Activated naive CD4-positive, alpha-beta T cell (primary cell): Measurements from ENCODE around the gene FXYD2.
"Not testable (repeated sequence)": the region's sequence is repeated elsewhere in the genome, so short reads cannot be mapped to it uniquely, and the experiment has no call there.

ENCODE experiments used
- DNase-seq, 4 experiments: peaks; one replicate each; lab custom pipeline; 2025; lab: John Stamatoyannopoulos, UW

Gene FXYD2

GRCh38 chr11:117820071-117820470 is 4.5 kb downstream of the FXYD2 start:
- DNase-seq: no peak

GRCh38 chr11:117819096-117820040 is 5.2 kb downstream of the FXYD2 start:
- DNase-seq: no peak

- no peak for DNase-seq
These were observed 6.3 kb downstream of the FXYD2 start for GRCh38 chr11:117818041-117818873.

- DNase-seq: peak; percentile 75 to 83 (median 82)
These were observed 7.0 kb downstream of the FXYD2 start for GRCh38 chr11:117817368-117818040.

- no peak for DNase-seq
These were observed 7.6 kb downstream of the FXYD2 start for GRCh38 chr11:117816846-117817367.

GRCh38 chr11:117816151-117816741 is 8.3 kb downstream of the FXYD2 start:
- DNase-seq: no peak

GRCh38 chr11:117815262-117815803 is 9.2 kb downstream of the FXYD2 start:
- peak in 2 of 4 experiments; percentile 37 to 38 for DNase-seq

GRCh38 chr11:117814766-117815261 is 9.7 kb downstream of the FXYD2 start:
- peak in 3 of 4 experiments; percentile 25 to 77 (median 72) for DNase-seq

- DNase-seq: no peak
These were observed 10.3 kb downstream of the FXYD2 start for GRCh38 chr11:117814204-117814765.

- DNase-seq: not testable (repeated sequence)
These were observed 14.5 kb downstream of the FXYD2 start for GRCh38 chr11:117810056-117810451.

- DNase-seq: peak in 2 of 4 experiments; percentile 18 to 25
These were observed 15.1 kb downstream of the FXYD2 start for GRCh38 chr11:117809236-117810055.

- DNase-seq: no peak
These were observed 15.8 kb downstream of the FXYD2 start for GRCh38 chr11:117808784-117809183.

GRCh38 chr11:117807482-117808327 is 16.8 kb downstream of the FXYD2 start:
- peak; percentile 48 to 74 (median 55) for DNase-seq

GRCh38 chr11:117806846-117807245 is 17.7 kb downstream of the FXYD2 start:
- no peak for DNase-seq

GRCh38 chr11:117805045-117805444 is 19.5 kb downstream of the FXYD2 start:
- DNase-seq: no peak

- DNase-seq: no peak
These were observed 20.6 kb downstream of the FXYD2 start for GRCh38 chr11:117803896-117804295.

GRCh38 chr11:117799634-117800033 is 24.9 kb downstream of the FXYD2 start:
- DNase-seq: no peak

- DNase-seq: peak in 1 of 4 experiments; percentile 23
These were observed 27.5 kb downstream of the FXYD2 start, which contains the start of gene DSCAML1 for GRCh38 chr11:117796872-117797529. Gene DSCAML1 (minus strand): TSS chr11:117797216. CDS start chr11:117797079, 137 bp downstream.
